Measurements from ENCODE around the gene MSH5. TPM values are rescaled to one million over a fixed set of nuclear protein-coding genes. Genes with fewer than 3 reads are reported as not detected.

The MSH5 gene
- total RNA-seq, 1 donor from 2014 or later = 18.7 TPM

- DNase-seq (ENCODE audit: extremely low read depth, low read depth, low spot score) = no peak
These were observed 27.5 kb upstream of the MSH5 start for GRCh38 chr6:31712296-31712695.

- no peak for DNase-seq (ENCODE audit: extremely low read depth, low read depth, low spot score)
These were observed 26.3 kb upstream of the MSH5 start for GRCh38 chr6:31713465-31713864.

GRCh38 chr6:31713991-31714684 lies 25.7 kb upstream of the MSH5 start:
- no peak for DNase-seq (ENCODE audit: extremely low read depth, low read depth, low spot score)

- no peak for DNase-seq (ENCODE audit: extremely low read depth, low read depth, low spot score)
These were observed 24.5 kb upstream of the MSH5 start, which contains the start of gene LY6G6D for GRCh38 chr6:31715022-31715958. Gene LY6G6D (plus strand): TSS chr6:31715348. CDS start chr6:31715356, 8 bp downstream.

GRCh38 chr6:31717499-31718222 lies 22.1 kb upstream of the MSH5 start:
- DNase-seq (ENCODE audit: extremely low read depth, low read depth, low spot score) = no peak

GRCh38 chr6:31718265-31718664 lies 21.5 kb upstream of the MSH5 start:
- DNase-seq (ENCODE audit: extremely low read depth, low read depth, low spot score) = no peak

GRCh38 chr6:31719001-31719400 lies 20.8 kb upstream of the MSH5 start:
- no peak for DNase-seq (ENCODE audit: extremely low read depth, low read depth, low spot score)

- DNase-seq (ENCODE audit: extremely low read depth, low read depth, low spot score) = no peak
These were observed 19.5 kb upstream of the MSH5 start for GRCh38 chr6:31720196-31720770.

- no peak for DNase-seq (ENCODE audit: extremely low read depth, low read depth, low spot score)
These were observed 18.3 kb upstream of the MSH5 start, which contains the start of gene LY6G6C for GRCh38 chr6:31721351-31722020. Gene LY6G6C (minus strand): TSS chr6:31721746. CDS start chr6:31721679, 67 bp downstream.

GRCh38 chr6:31722173-31722572 lies 17.6 kb upstream of the MSH5 start:
- no peak for DNase-seq (ENCODE audit: extremely low read depth, low read depth, low spot score)

- no peak for DNase-seq (ENCODE audit: extremely low read depth, low read depth, low spot score)
These were observed 16.4 kb upstream of the MSH5 start, which contains the start of gene MPIG6B for GRCh38 chr6:31723245-31723979. Gene MPIG6B (plus strand): TSS chr6:31723373. CDS start chr6:31723384, 11 bp downstream.

GRCh38 chr6:31723980-31724691 lies 15.7 kb upstream of the MSH5 start:
- DNase-seq (ENCODE audit: extremely low read depth, low read depth, low spot score) = no peak

- no peak for DNase-seq (ENCODE audit: extremely low read depth, low read depth, low spot score)
These were observed 14.1 kb upstream of the MSH5 start for GRCh38 chr6:31725502-31726350.

- no peak for DNase-seq (ENCODE audit: extremely low read depth, low read depth, low spot score)
These were observed 12.6 kb upstream of the MSH5 start for GRCh38 chr6:31727034-31727716.

GRCh38 chr6:31727717-31728671 lies 11.8 kb upstream of the MSH5 start:
- DNase-seq (ENCODE audit: extremely low read depth, low read depth, low spot score) = no peak
